Renal cortical epithelial cell (primary cell): ENCODE measurements around the gene ADGRA3. TPM values are rescaled to one million over a fixed set of nuclear protein-coding genes. Genes with fewer than 3 reads are reported as not detected.
A peak's percentile ranks its signal among the peaks of the same experiment; 100 is the strongest.

ENCODE experiments used
- DNase-seq: peaks from one replicate; pipeline ENCODE4 v3.0.0-alpha.2; 2011; ENCODE audit warnings: low read depth
- total RNA-seq: library from RNA; depleted of rRNA; stranded (reverse); fragments of >200 nt; gene quantifications from 2 replicates; pipeline ENCODE4 v1.2.3, GENCODE V29; 2014

The ADGRA3 gene
- total RNA-seq, 1 donor from 2014 or later, result 71.9 TPM

- DNase-seq, result no peak
Observed at GRCh38 chr4:22508376-22508775, 7.5 kb downstream of the ADGRA3 start.

DNA sequence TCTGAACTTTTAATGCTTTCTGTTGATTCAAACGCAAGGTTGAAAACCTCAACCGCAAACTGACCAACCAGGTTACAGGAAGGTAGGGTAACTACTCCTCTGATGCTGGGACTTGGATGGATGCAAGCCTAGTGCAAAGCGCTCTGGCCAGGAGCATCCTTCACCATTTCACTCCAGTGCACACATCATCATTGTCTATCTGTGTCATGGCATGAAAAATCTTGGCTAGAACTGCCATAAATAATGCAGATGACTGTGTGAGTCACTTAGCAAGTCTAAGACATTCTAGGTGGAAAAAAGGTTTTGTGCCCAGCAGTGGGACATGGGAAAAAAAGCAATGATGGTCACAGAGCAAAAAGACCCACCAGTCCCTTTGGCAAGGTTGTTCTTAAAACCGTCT lies 10.9 kb downstream of the ADGRA3 start:
- DNase-seq, result peak; percentile 19

- no peak for DNase-seq
Observed at GRCh38 chr4:22504447-22504846, 11.4 kb downstream of the ADGRA3 start.

- DNase-seq, result peak; percentile 79
Observed at GRCh38 chr4:22502895-22503814, 12.7 kb downstream of the ADGRA3 start.

DNA sequence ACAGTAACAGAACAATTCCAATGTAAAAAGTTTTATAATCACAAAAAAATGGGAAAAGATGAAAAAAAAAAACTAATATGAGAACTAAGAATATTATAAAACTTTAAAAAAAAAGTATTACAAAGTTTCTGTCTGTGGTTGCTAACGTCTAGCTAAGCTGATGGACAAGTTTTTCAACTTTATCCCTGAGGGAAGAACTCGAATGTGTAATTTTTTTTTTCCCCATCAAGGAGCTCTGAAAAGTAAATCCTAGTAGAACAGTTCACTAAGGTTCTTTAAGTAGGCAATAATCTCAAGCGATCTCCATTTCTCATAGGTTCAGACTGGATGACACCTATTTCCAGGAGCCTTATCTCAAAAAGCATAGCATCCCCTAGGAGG lies 14.2 kb downstream of the ADGRA3 start:
- DNase-seq, result no peak

GRCh38 chr4:22500831-22501714 lies 14.8 kb downstream of the ADGRA3 start:
- DNase-seq, result peak; percentile 95

DNA sequence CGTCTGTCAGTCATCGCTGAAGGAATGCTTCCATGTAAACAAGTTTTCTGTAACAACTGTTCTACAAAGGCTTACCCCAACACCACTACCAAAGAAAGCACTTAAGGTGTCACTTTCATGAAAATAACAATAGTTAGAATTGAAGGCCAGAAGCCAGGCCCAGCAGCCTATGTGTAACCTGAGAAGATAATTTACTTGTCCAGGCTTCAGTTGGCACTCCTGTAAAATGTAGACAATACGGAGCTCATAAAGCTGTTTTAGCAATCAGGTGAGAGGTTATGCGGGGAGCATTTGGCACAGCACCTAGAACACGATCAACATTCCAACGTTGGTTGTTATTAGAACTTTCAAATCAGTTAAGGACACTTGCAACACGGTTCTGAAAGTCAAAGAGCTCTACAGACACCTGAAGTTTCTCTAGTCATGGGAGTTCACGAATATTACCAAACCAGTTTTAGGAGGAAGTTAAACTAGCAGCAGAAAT lies 15.7 kb downstream of the ADGRA3 start:
- peak; percentile 79 for DNase-seq

- no peak for DNase-seq
Observed at GRCh38 chr4:22498866-22499265, 17.0 kb downstream of the ADGRA3 start.

GRCh38 chr4:22496165-22496813 lies 19.6 kb downstream of the ADGRA3 start:
- peak; percentile 13 for DNase-seq

DNA sequence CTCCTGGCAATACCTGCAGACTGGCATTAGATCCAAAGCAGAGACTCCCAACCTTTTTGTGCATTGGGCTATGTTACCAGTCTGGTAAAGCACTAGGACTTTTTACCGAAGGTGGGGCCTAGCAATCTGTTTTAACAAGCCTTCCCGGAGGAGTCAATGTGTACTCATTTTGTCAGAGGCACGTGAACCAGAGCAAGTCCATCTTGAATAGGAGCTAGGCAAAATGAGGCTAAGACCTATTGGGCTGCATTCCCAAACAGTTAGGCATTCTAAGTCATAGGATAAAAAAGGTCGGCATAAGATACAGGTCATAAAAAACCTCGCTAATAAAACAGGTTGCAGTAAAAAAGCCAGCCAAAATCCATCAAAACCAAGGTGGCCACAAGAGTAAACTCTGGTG lies 22.3 kb downstream of the ADGRA3 start:
- DNase-seq, result no peak

GRCh38 chr4:22492987-22493386 lies 22.9 kb downstream of the ADGRA3 start:
- DNase-seq, result no peak

DNA sequence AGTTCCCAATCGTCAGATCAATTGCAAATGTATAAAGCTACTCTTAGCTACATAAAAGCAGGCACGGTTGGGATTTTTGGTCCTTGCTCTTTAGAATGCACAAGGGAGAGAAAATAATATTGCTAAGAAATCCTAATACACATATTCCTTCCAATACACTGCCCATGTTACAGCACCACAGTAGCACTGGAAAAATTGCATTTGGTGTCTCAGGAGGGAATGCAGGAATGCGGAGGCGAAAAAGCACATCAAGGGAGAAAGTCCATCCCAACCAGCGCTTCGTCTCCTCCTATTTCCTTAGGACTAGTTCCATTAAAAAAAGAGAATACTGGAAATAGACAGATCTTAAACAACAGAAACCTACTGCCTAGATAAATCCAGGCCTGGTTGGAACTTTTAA lies 23.9 kb downstream of the ADGRA3 start:
- no peak for DNase-seq

DNA sequence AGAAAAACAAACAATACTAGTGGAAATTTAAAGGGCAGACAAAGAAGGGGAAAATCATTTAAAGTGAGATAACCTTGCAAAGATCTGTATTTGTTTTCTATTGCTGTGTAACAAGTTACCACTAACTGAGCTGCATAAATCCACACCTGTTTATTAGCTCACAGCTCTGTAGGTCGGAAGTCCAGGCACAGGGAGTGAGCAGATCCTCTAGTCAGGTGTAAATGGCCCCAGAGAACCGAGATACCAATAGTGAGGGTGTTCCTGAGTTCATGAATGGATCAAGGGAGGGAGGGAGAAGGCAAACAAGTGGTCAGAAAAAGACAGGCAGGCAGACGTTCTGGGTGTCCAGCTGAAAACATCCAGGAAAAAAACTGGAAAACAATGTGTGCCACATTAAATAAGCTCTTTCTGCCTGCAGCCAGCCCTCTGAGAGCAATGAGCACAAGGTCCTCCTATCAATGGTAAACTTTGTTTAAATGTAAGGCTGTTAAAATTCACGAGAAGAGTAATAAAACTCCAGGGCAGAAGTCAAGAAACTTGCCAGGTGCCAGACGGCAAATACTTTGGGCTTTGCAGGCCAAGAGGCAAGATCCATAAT lies 25.0 kb downstream of the ADGRA3 start:
- DNase-seq, result no peak

DNA sequence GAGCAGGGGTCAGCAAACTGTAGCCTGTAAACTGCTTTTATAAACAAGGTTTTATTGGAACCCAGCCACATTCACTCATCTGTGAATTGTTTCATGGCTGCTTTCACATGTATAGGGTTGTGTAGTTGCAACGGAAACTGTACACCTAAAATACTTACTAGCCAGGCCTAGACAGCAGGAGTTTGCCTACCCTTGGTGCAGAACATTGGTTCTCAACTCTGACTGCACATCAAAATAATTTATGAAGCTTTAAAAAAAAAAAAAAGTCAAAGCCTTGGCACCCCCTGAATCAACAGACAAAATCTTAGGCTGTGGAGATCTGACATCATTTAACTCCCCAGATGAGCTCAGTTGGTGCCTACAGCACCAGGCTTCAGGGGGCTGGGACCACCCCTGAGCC lies 27.8 kb downstream of the ADGRA3 start:
- no peak for DNase-seq

GRCh38 chr4:22487328-22487727 lies 28.5 kb downstream of the ADGRA3 start:
- DNase-seq, result no peak

DNA sequence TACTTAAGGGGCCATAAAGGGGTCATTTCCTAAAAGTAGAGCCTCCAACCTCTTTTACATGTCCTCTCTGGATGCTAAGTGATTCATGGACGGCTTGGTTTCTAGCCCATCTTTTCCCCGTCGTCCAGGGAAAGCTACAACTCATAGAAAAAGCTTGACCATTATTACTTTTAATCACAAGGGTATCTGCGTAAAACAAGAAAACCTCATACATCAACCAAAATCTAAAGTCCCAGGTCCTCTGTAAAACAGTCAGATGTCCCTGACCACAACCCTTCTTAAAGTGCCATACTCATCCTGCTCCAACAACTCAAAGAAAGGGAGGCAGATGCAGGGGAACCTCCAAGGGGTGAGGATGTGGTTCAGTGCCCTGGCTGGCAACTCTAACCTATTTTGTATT lies 29.6 kb downstream of the ADGRA3 start:
- DNase-seq, result no peak

DNA sequence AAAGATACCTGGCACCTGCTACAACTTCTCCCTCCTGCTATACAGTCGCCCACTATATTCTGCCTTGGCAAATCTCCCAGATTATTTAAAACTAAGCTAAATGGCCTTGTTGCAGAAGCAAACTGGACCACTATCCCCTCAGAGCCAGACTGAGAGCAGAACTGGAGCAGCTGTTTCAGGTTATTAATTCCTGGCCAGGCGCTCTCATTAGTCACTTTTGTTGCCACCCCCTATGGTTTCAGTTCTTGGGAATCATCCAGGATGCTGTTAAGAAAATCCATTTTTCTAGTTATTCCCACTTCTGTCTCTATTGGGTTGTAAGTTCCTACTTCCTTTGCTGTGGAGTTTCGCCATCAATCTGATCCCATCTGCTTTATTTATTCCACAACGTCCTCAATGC lies 30.1 kb downstream of the ADGRA3 start:
- peak; percentile 40 for DNase-seq

DNA sequence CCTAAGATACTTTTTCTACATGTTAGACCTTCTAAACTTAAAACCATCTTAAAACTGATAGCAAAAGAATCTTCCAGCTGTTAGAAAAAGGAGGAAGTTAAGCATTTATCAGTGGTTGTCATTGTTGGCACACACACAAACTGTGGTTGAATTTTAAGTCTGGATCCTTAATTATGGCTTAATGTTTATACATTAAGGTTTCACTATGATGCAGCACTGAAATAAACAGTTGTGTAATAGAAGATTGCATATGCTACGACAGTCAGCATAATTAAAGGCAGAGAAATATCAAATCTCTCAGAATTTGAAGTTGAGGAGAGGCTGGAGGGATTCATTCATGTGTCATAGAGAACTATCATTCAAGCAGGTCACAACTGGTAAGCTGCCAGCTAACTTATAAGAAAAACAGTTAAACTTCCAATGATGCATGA lies 32.3 kb downstream of the ADGRA3 start:
- peak; percentile 70 for DNase-seq

- no peak for DNase-seq
Observed at GRCh38 chr4:22482250-22483127, 33.4 kb downstream of the ADGRA3 start.

GRCh38 chr4:22480675-22481327 lies 35.1 kb downstream of the ADGRA3 start:
- no peak for DNase-seq
